LNCaP clone FGC (cell line): ENCODE results near the gene MAU2.
A peak's percentile ranks its signal among the peaks of the same experiment; 100 is the strongest.

ENCODE experiments used
- DNase-seq: peaks from one replicate; pipeline ENCODE4 v3.0.0-alpha.2; 2011; ENCODE audit warnings: low read depth
- H3K4me3 ChIP-seq: 2 replicates; pipeline ENCODE4 v1.5.1; 2011; ENCODE audit warnings: mild to moderate bottlenecking, low read depth, low read length, control low read depth
- CTCF ChIP-seq: IDR thresholded peaks from 2 replicates; pipeline ENCODE4 v1.5.1; 2012; ENCODE audit warnings: mild to moderate bottlenecking; ENCODE audit not compliant: control insufficient read depth, insufficient read depth; ENCODE audit errors: extremely low read depth

The MAU2 gene

DNA sequence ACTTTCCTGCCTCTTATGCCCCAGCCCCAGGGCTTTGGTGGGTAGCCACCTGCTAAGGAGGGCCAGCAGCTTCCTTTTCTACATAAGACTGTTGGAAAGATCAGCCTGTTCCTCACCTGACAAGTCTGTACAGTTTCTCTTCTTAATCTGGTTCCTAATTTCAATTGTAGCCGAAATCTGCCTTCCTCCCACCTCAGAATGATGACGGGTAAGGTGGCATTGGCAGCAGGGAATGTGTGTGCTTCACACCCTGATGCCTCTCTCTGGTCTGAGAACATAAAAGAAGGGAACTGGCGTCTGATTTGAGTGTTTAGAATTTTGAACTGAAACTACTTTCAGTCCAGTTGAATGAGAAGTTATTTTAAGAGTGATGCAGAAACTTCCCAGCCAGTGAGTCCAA is 16.0 kb downstream of the MAU2 start:
- no peak overlapping the region for H3K4me3 ChIP-seq
- DNase-seq, result no peak
- no peak for TF ChIP-seq CTCF

GRCh38 chr19:19337120-19337519 is 16.5 kb downstream of the MAU2 start:
- DNase-seq, result no peak
- no peak overlapping the region for H3K4me3 ChIP-seq
- no peak for TF ChIP-seq CTCF

GRCh38 chr19:19338082-19338481 is 17.5 kb downstream of the MAU2 start:
- no peak for TF ChIP-seq CTCF
- DNase-seq, result no peak
- H3K4me3 ChIP-seq, result no peak overlapping the region

GRCh38 chr19:19341026-19341425 is 20.4 kb downstream of the MAU2 start:
- DNase-seq, result no peak
- no peak overlapping the region for H3K4me3 ChIP-seq
- TF ChIP-seq CTCF, result no peak

- no peak overlapping the region for H3K4me3 ChIP-seq
- TF ChIP-seq CTCF, result peak; percentile 96
- peak; percentile 25 for DNase-seq
These were observed 21.7 kb downstream of the MAU2 start for GRCh38 chr19:19342086-19343015.

GRCh38 chr19:19343016-19343362 is 22.4 kb downstream of the MAU2 start:
- TF ChIP-seq CTCF, result no peak
- no peak overlapping the region for H3K4me3 ChIP-seq
- no peak for DNase-seq

- TF ChIP-seq CTCF, result no peak
- no peak overlapping the region for H3K4me3 ChIP-seq
- DNase-seq, result no peak
These were observed 23.1 kb downstream of the MAU2 start for GRCh38 chr19:19343762-19344161.
